ENCODE data around the gene MPST. TPM values are rescaled to one million over a fixed set of nuclear protein-coding genes. Genes with fewer than 3 reads are reported as not detected.

MPST gene
- total RNA-seq, 2 experiments from 2014 or later, result 61.8 to 124 TPM

DNA sequence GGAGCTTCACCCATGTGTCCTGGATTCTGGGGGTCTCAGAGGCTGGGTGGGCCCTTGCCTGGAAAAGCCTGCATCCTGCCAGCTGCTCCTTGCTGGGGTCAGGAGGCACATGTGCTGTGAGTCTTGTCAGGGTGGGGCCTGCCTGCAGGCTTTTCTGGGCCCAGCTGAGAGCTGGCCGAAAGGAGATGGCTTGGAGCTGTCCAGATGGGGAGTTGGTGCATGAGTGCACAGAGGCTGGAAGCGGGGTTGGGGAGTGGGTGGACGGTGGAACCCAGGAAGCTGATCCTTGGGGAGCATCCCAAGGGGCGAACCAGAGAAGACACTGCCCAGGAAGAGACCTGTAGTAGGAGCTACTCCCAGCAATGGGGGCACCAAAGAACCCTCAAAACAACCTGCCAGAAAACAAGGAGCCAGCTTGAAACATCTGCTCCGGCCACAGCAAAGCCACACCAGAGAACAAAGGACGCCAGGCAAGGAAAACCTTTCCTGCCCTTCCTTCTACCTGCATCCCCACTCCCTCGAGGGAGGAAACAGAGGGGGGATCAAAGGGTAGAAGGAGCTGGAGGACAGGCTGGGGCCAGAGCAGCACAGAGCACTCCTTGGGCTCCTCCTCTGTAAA lies 23.8 kb downstream of the MPST start:
- Histone ChIP-seq H3K9me3 (ENCODE audit: low read length) (no peaks in the 10 kb centered on the region), H3K36me3 (ENCODE audit: insufficient read depth, low read length) (no peaks in the 10 kb centered on the region), H4K20me1 (ENCODE audit: insufficient read depth, low read length) (no peaks in the 10 kb centered on the region), H3K4me3 (ENCODE audit: low read depth, low read length, poor library complexity, severe bottlenecking) (no peak overlapping the region), H3K4me2 (ENCODE audit: low read length) (no peak overlapping the region), H2AFZ (ENCODE audit: low read length) (no peak overlapping the region), H3K79me2 (ENCODE audit: insufficient read depth, low read depth, low read length) (no peaks in the 10 kb centered on the region), H3K27ac (ENCODE audit: low read depth, low read length, poor library complexity, severe bottlenecking) (no peak overlapping the region), H3K9me2 (ENCODE audit: insufficient read depth, low read length) (no peaks in the 10 kb centered on the region), H3K4me1 (ENCODE audit: insufficient read depth, low read length, poor library complexity, severe bottlenecking) (no peaks in the 10 kb centered on the region)
- no peak for TF ChIP-seq EZH2phosphoT487 (IDR thresholded peaks at IDR 0.05; ENCODE audit: borderline replicate concordance, low read depth, low read length)
- TF ChIP-seq, protein P1, sequence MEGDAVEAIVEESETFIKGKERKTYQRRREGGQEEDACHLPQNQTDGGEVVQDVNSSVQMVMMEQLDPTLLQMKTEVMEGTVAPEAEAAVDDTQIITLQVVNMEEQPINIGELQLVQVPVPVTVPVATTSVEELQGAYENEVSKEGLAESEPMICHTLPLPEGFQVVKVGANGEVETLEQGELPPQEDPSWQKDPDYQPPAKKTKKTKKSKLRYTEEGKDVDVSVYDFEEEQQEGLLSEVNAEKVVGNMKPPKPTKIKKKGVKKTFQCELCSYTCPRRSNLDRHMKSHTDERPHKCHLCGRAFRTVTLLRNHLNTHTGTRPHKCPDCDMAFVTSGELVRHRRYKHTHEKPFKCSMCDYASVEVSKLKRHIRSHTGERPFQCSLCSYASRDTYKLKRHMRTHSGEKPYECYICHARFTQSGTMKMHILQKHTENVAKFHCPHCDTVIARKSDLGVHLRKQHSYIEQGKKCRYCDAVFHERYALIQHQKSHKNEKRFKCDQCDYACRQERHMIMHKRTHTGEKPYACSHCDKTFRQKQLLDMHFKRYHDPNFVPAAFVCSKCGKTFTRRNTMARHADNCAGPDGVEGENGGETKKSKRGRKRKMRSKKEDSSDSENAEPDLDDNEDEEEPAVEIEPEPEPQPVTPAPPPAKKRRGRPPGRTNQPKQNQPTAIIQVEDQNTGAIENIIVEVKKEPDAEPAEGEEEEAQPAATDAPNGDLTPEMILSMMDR (conservative IDR thresholded peaks at IDR 0.05; ENCODE audit: low read length), result no peak
- ChIA-PET CTCF (ENCODE audit: unreplicated experiment) (interaction anchor here (0.6 kb wide), 1 partner anchor 257 kb away, joined by 3 read pairs; no protein-coding TSS in a partner anchor), POLR2A (interaction anchor here (0.5 to 1.6 kb wide), 3 partner anchors 13 to 367 kb away, joined by 3 to 6 read pairs (median 4); no protein-coding TSS in a partner anchor)
- no peak for DNase-seq (ENCODE audit: low spot score)
- BruUV-seq (replicated peaks), result no TSS peak
- intact Hi-C loops (cut with micrococcal nuclease; ENCODE audit: unreplicated experiment), result no loop called here

DNA sequence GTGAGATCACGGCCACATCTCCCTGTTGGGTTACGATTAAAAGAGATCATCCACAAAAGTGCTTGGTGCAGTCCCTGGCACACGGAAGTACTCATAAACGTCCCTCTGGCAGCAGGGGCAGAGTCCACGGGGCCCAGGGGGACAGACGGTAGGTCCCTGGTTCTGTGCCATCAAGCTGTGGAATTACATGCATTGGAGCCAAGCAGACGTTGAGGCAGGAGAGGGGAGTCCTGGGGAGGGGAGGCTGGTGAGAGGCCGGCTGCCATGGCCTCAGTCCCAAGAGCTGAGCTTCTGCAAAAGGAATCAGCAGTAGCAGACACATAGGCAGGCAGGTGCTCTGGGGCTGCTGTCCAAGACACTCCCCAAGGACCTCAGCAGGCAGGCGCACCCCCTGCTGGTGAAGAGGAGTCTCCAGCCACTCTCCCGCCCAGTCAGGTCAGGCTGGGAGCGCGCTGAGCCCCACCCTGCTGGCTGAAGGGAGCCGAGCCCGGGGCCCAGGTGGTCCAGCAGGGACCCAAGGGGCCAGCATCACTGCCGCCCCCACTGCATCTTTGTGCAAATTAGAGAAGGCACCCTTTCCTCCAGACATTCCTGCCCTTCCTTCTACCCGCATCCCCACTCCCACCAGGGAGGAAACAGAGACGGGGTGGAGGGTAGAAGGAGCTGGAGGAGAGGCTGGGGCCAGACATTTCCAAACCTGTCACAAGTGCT lies 24.4 kb downstream of the MPST start:
- DNase-seq (ENCODE audit: low spot score), result peak; percentile 83
- Histone ChIP-seq H3K4me3 (ENCODE audit: low read depth, low read length, poor library complexity, severe bottlenecking) (no peak overlapping the region), H3K79me2 (ENCODE audit: insufficient read depth, low read depth, low read length) (no peaks in the 10 kb centered on the region), H2AFZ (ENCODE audit: low read length) (no peak overlapping the region), H3K9me2 (ENCODE audit: insufficient read depth, low read length) (no peaks in the 10 kb centered on the region), H3K9me3 (ENCODE audit: low read length) (no peaks in the 10 kb centered on the region), H3K36me3 (ENCODE audit: insufficient read depth, low read length) (no peaks in the 10 kb centered on the region), H3K4me2 (ENCODE audit: low read length) (peak overlapping the region; percentile 36; the same call in 1 of the 2 replicates), H4K20me1 (ENCODE audit: insufficient read depth, low read length) (no peaks in the 10 kb centered on the region), H3K4me1 (ENCODE audit: insufficient read depth, low read length, poor library complexity, severe bottlenecking) (no peaks in the 10 kb centered on the region), H3K27ac (ENCODE audit: low read depth, low read length, poor library complexity, severe bottlenecking) (no peak overlapping the region)
- ChIA-PET POLR2A (interaction anchor here (0.5 to 1.6 kb wide), 4 partner anchors 8 to 368 kb away, joined by 3 to 6 read pairs (median 4); no protein-coding TSS in a partner anchor), CTCF (ENCODE audit: unreplicated experiment) (interaction anchor here (0.6 to 1.0 kb wide), 3 partner anchors 23 to 258 kb away, joined by 3 to 10 read pairs (median 4); partner anchors contain the start of gene TST)
- intact Hi-C loops (cut with micrococcal nuclease; ENCODE audit: unreplicated experiment), result loop anchor here (2.0 kb wide), 1 partner anchor 261 kb away; no protein-coding TSS in a partner anchor
- TF ChIP-seq, protein P1 (conservative IDR thresholded peaks at IDR 0.05; ENCODE audit: low read length), result peak; percentile 82
- TF ChIP-seq EZH2phosphoT487 (IDR thresholded peaks at IDR 0.05; ENCODE audit: borderline replicate concordance, low read depth, low read length), result no peak
- BruUV-seq (replicated peaks), result no TSS peak
